ENCODE measurements around the gene ATP6V0A4.

DNA sequence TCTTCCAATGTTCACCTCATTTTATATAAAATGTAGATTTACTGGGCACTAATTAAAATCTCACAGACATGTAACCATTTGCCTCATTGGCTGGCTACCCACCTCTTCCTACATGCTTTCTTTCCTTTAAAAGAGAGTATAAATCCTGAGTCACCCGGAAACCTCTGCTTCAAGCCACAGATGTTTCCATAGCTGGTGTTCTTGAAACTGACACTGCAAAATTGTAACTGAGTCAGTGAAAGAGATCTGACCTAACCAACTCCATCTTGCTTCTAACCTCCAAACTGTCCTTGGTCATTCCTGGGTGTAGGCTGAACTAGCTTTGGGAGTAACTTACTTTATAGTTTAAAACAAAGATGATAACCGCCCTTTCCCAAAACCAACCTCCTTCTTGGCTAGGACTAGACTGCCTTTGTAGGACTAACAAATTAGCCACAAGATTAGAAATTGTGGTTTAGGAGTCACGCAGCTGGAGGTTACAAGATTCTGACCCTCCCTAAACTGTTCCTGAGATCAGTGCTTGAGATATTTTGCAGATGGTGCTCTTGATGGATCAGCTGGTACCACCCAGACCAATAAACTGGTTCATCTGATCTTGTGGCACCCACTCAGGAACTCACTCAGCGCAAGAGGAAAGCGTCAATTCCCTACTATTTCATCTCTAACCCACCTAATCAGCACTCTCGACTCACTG lies 130.3 kb downstream of the ATP6V0A4 start:
- TF ChIP-seq BHLHE40 (IDR thresholded peaks at IDR 0.05; ENCODE audit: borderline replicate concordance) (no peak), NFRKB (IDR thresholded peaks at IDR 0.05) (no peak), L3MBTL2 (conservative IDR thresholded peaks at IDR 0.05) (no peak), FOXA1 (IDR thresholded peaks at IDR 0.05) (no peak), CTBP1 (IDR thresholded peaks at IDR 0.05; ENCODE audit: borderline replicate concordance) (no peak), ELF4 (IDR thresholded peaks at IDR 0.05) (no peak)
